Uterus (tissue), 4 donors: ENCODE measurements around the gene PDE6H. TPM values are rescaled to one million over a fixed set of nuclear protein-coding genes. Genes with fewer than 3 reads are reported as not detected.

ENCODE experiments used
- DNase-seq, 2 donors: peaks; one replicate each; pipeline ENCODE4 v3.0.0-alpha.2; 2019 to 2020
- H3K27ac ChIP-seq, 2 donors: fragments of 200-600 bp; sonication (generic); 1 replicate in 1 of 2; 2 replicates in 1 of 2; pipeline ENCODE4 v1.5.1; 2016 to 2018
- H3K27me3 ChIP-seq, 2 donors: fragments of 200-600 bp; sonication (generic); one replicate each; pipeline ENCODE4 v1.5.1; 2018 to 2019; ENCODE audit warnings: control low read depth in 1 of 2
- H3K36me3 ChIP-seq, 2 donors: fragments of 200-600 bp; sonication (generic); one replicate each; pipeline ENCODE4 v1.5.1; 2019; ENCODE audit warnings: control low read depth in 1 of 2
- H3K4me1 ChIP-seq, 2 donors: fragments of 200-600 bp; sonication (generic); one replicate each; pipeline ENCODE4 v1.5.1; 2018 to 2019; ENCODE audit warnings: control low read depth in 1 of 2
- H3K4me3 ChIP-seq, 2 donors: fragments of 200-600 bp; sonication (generic); 1 replicate in 1 of 2; 2 replicates in 1 of 2; pipeline ENCODE4 v1.5.1; 2018 to 2019; ENCODE audit warnings: mild to moderate bottlenecking in 1 of 2
- H3K9me3 ChIP-seq, 2 donors: fragments of 200-600 bp; sonication (generic); one replicate each; pipeline ENCODE4 v1.5.1; 2019; ENCODE audit warnings: control low read depth in 1 of 2
- CTCF ChIP-seq, 4 experiments: fragments of 200-600 bp in 2 of 4; fragments of 450-650 bp in 2 of 4; sonication (generic) in 2 of 4; IDR thresholded peaks; one replicate each; pipeline ENCODE4 v1.5.1; 2016 to 2019; ENCODE audit warnings: antibody characterized with exemption in 4 of 4, mild to moderate bottlenecking in 2 of 4, moderate library complexity in 1 of 4
- POLR2A ChIP-seq, 2 donors: fragments of 450-650 bp; IDR thresholded peaks; one replicate each; pipeline ENCODE4 v1.6.1; 2016; ENCODE audit warnings: antibody characterized with exemption in 2 of 2, mild to moderate bottlenecking in 1 of 2, moderate library complexity in 1 of 2
- intact Hi-C: fragments of 100-400 bp; cut with DNase I; formaldehyde crosslinking; loops from one replicate; pipeline ENCODE4 v1.15.1; 2023; ENCODE audit warnings: low total_unique reads
- total RNA-seq, 4 donors: library from RNA; depleted of rRNA in 3 of 4; stranded (reverse); fragments of >200 nt in 3 of 4; gene quantifications; one replicate each; pipeline versions ENCODE4 v1.1.0 to v1.2.4, GENCODE V29; 2014 to 2023
- donor health status: DM: yes; HTN: yes; CAD: no.

PDE6H gene
- total RNA-seq, 4 donors from 2014 or later = not detected

- Histone ChIP-seq H3K36me3 (no peaks in the 10 kb centered on the region), H3K27me3 (no peaks in the 10 kb centered on the region), H3K9me3 (no peaks in the 10 kb centered on the region), H3K27ac (no peak overlapping the region), H3K4me3 (no peak overlapping the region), H3K4me1 (no peaks in the 10 kb centered on the region)
- no peak for DNase-seq
- intact Hi-C loops = loop anchor here (10.0 kb wide), 1 partner anchor 53 kb away; no protein-coding TSS in a partner anchor
- TF ChIP-seq POLR2A (IDR thresholded peaks at IDR 0.05) = no peak
- no peak for TF ChIP-seq CTCF (IDR thresholded peaks at IDR 0.05)
Measured at GRCh38 chr12:14931359-14931758, 41.5 kb upstream of the PDE6H start.

- Histone ChIP-seq H3K9me3 (no peaks in the 10 kb centered on the region), H3K27me3 (no peaks in the 10 kb centered on the region), H3K36me3 (no peaks in the 10 kb centered on the region), H3K4me1 (no peaks in the 10 kb centered on the region), H3K4me3 (no peak overlapping the region), H3K27ac (no peak overlapping the region)
- intact Hi-C loops = loop anchor here (10.0 kb wide), 1 partner anchor 53 kb away; no protein-coding TSS in a partner anchor
- TF ChIP-seq CTCF (IDR thresholded peaks at IDR 0.05) (no peak), POLR2A (IDR thresholded peaks at IDR 0.05) (no peak)
- DNase-seq = no peak
Measured at GRCh38 chr12:14931791-14932560, 40.9 kb upstream of the PDE6H start.

- Histone ChIP-seq H3K27ac (no peak overlapping the region), H3K9me3 (no peaks in the 10 kb centered on the region), H3K4me1 (no peaks in the 10 kb centered on the region), H3K4me3 (no peak overlapping the region), H3K27me3 (no peaks in the 10 kb centered on the region), H3K36me3 (no peaks in the 10 kb centered on the region)
- DNase-seq = no peak
- intact Hi-C loops = loop anchor here (10.0 kb wide), 1 partner anchor 50 kb away; no protein-coding TSS in a partner anchor
- TF ChIP-seq POLR2A (IDR thresholded peaks at IDR 0.05) (no peak), CTCF (IDR thresholded peaks at IDR 0.05) (no peak)
Measured at GRCh38 chr12:14934511-14934910, 38.3 kb upstream of the PDE6H start.

GRCh38 chr12:14935031-14935430 lies 37.8 kb upstream of the PDE6H start:
- Histone ChIP-seq H3K36me3 (no peaks in the 10 kb centered on the region), H3K4me3 (no peak overlapping the region), H3K27ac (no peak overlapping the region), H3K4me1 (no peaks in the 10 kb centered on the region), H3K27me3 (no peaks in the 10 kb centered on the region), H3K9me3 (no peaks in the 10 kb centered on the region)
- DNase-seq = no peak
- no peak for TF ChIP-seq CTCF (IDR thresholded peaks at IDR 0.05)
- no peak for TF ChIP-seq POLR2A (IDR thresholded peaks at IDR 0.05)
- intact Hi-C loops = loop anchor here (10.0 kb wide), 1 partner anchor 50 kb away; no protein-coding TSS in a partner anchor

GRCh38 chr12:14936224-14936861 lies 36.5 kb upstream of the PDE6H start:
- Histone ChIP-seq H3K36me3 (no peaks in the 10 kb centered on the region), H3K4me3 (no peak overlapping the region), H3K27ac (no peak overlapping the region), H3K4me1 (no peaks in the 10 kb centered on the region), H3K27me3 (no peaks in the 10 kb centered on the region), H3K9me3 (no peaks in the 10 kb centered on the region)
- DNase-seq = no peak
- TF ChIP-seq POLR2A (IDR thresholded peaks at IDR 0.05) (no peak), CTCF (IDR thresholded peaks at IDR 0.05) (peak in 1 of 4 experiments; percentile 7)
- intact Hi-C loops = loop anchor here (10.0 kb wide), 1 partner anchor 48 kb away; no protein-coding TSS in a partner anchor
